SU-DHL-6 (cell line): ENCODE results near the gene FRMD3.

ENCODE experiments used
- EZH2phosphoT487 ChIP-seq: fragments of 200-600 bp; sonication (generic), shearing (Covaris generic); conservative IDR thresholded peaks from 2 replicates; pipeline ENCODE4 v1.6.1; 2018; ENCODE audit warnings: mild to moderate bottlenecking, antibody characterized with exemption, low read length, moderate library complexity, mixed read lengths
- TF ChIP-seq, protein P1 (sequence below): fragments of 200-600 bp; sonication (generic); IDR thresholded peaks from one replicate; pipeline ENCODE4 v1.5.1; 2017; ENCODE audit warnings: antibody characterized with exemption, mild to moderate bottlenecking, low read length, moderate library complexity; ENCODE audit not compliant: insufficient read depth, poor library complexity, severe bottlenecking

- TF ChIP-seq, protein P1, sequence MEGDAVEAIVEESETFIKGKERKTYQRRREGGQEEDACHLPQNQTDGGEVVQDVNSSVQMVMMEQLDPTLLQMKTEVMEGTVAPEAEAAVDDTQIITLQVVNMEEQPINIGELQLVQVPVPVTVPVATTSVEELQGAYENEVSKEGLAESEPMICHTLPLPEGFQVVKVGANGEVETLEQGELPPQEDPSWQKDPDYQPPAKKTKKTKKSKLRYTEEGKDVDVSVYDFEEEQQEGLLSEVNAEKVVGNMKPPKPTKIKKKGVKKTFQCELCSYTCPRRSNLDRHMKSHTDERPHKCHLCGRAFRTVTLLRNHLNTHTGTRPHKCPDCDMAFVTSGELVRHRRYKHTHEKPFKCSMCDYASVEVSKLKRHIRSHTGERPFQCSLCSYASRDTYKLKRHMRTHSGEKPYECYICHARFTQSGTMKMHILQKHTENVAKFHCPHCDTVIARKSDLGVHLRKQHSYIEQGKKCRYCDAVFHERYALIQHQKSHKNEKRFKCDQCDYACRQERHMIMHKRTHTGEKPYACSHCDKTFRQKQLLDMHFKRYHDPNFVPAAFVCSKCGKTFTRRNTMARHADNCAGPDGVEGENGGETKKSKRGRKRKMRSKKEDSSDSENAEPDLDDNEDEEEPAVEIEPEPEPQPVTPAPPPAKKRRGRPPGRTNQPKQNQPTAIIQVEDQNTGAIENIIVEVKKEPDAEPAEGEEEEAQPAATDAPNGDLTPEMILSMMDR = no peak
- TF ChIP-seq EZH2phosphoT487 = no peak
Measured at GRCh38 chr9:83441390-83441789, 96.8 kb downstream of the FRMD3 start.
